Midbrain (tissue), 1 donor: ENCODE data around the gene PLEKHF1.
"Not testable (repeated sequence)": the region's sequence is repeated elsewhere in the genome, so short reads cannot be mapped to it uniquely, and the experiment has no call there.

Source experiments
- DNase-seq: peaks from one replicate; lab custom pipeline; 2025; lab: John Stamatoyannopoulos, UW

The PLEKHF1 gene

GRCh38 chr19:29664753-29665214 is 477 bp upstream of the PLEKHF1 start:
- no peak for DNase-seq

- DNase-seq: no peak
Observed at GRCh38 chr19:29665826-29666577, 741 bp downstream of the PLEKHF1 start.

GRCh38 chr19:29666578-29667386 is 1.5 kb downstream of the PLEKHF1 start:
- DNase-seq: peak; percentile 27

- no peak for DNase-seq
Observed at GRCh38 chr19:29667387-29667783, 2.1 kb downstream of the PLEKHF1 start.

GRCh38 chr19:29667901-29668341 is 2.7 kb downstream of the PLEKHF1 start:
- DNase-seq: no peak

GRCh38 chr19:29668746-29669609 is 3.7 kb downstream of the PLEKHF1 start:
- no peak for DNase-seq

- DNase-seq: no peak
Observed at GRCh38 chr19:29670255-29670654, 5.0 kb downstream of the PLEKHF1 start.

GRCh38 chr19:29671026-29671392 is 5.7 kb downstream of the PLEKHF1 start:
- DNase-seq: not testable (repeated sequence)

- no peak for DNase-seq
Observed at GRCh38 chr19:29671393-29672160, 6.3 kb downstream of the PLEKHF1 start.

GRCh38 chr19:29672319-29672932 is 7.2 kb downstream of the PLEKHF1 start:
- no peak for DNase-seq

GRCh38 chr19:29672933-29673336 is 7.7 kb downstream of the PLEKHF1 start:
- DNase-seq: no peak

GRCh38 chr19:29673451-29674371 is 8.4 kb downstream of the PLEKHF1 start:
- DNase-seq: no peak

- no peak for DNase-seq
Observed at GRCh38 chr19:29674374-29675119, 9.3 kb downstream of the PLEKHF1 start.

- DNase-seq: no peak
Observed at GRCh38 chr19:29675120-29675649, 9.9 kb downstream of the PLEKHF1 start.

- DNase-seq: peak; percentile 80
Observed at GRCh38 chr19:29675650-29676186, 10.5 kb downstream of the PLEKHF1 start.

- DNase-seq: no peak
Observed at GRCh38 chr19:29676586-29676985, 11.3 kb downstream of the PLEKHF1 start.

- no peak for DNase-seq
Observed at GRCh38 chr19:29677001-29677817, 11.9 kb downstream of the PLEKHF1 start.
